ENCODE measurements around the gene GNAL.

GRCh38 chr18:11845654-11846053 lies 156.6 kb downstream of the GNAL start:
- no peak for TF ChIP-seq CTCF (IDR thresholded peaks at IDR 0.05)
- no peak for TF ChIP-seq POLR2A (IDR thresholded peaks at IDR 0.05)

All from body of pancreas (tissue), 4 donors.